HUES64 (cell line): ENCODE results near the gene TMEM255B.
"Not testable (repeated sequence)": the region's sequence is repeated elsewhere in the genome, so short reads cannot be mapped to it uniquely, and the experiment has no call there.

Source experiments
- H3K27ac ChIP-seq: 2 replicates; pipeline ENCODE4 v1.7.0; 2013; ENCODE audit warnings: low read depth, low read length, inconsistent platforms
- H3K27me3 ChIP-seq: 2 replicates; pipeline ENCODE4 v1.6.1; 2013; ENCODE audit warnings: mild to moderate bottlenecking, low read length; ENCODE audit not compliant: insufficient read depth
- H3K36me3 ChIP-seq: 2 replicates; pipeline ENCODE4 v1.6.1; 2013; ENCODE audit warnings: mild to moderate bottlenecking, low read length; ENCODE audit not compliant: insufficient read depth
- H3K4me1 ChIP-seq: 2 replicates; pipeline ENCODE4 v1.6.1; 2013; ENCODE audit warnings: mild to moderate bottlenecking, low read length, moderate library complexity; ENCODE audit not compliant: insufficient read depth
- H3K4me3 ChIP-seq: 2 replicates; pipeline ENCODE4 v1.5.1; 2013; ENCODE audit warnings: mild to moderate bottlenecking, low read length, moderate library complexity
- H3K9ac ChIP-seq: 2 replicates; pipeline ENCODE4 v1.6.1; 2013; ENCODE audit warnings: mild to moderate bottlenecking, low read depth, low read length
- H3K9me3 ChIP-seq: 2 replicates; pipeline ENCODE4 v1.6.1; 2013; ENCODE audit warnings: low read depth, low read length; ENCODE audit not compliant: insufficient read depth
- WGBS: fragments of 150-250, 120-280 bp; methylation state at CpG from one replicate; pipeline ENCODE4 v1.1.7; 2013; ENCODE audit warnings: missing lambda C conversion rate; 5-methylcytosine and 5-hydroxymethylcytosine counted together

Gene TMEM255B

DNA sequence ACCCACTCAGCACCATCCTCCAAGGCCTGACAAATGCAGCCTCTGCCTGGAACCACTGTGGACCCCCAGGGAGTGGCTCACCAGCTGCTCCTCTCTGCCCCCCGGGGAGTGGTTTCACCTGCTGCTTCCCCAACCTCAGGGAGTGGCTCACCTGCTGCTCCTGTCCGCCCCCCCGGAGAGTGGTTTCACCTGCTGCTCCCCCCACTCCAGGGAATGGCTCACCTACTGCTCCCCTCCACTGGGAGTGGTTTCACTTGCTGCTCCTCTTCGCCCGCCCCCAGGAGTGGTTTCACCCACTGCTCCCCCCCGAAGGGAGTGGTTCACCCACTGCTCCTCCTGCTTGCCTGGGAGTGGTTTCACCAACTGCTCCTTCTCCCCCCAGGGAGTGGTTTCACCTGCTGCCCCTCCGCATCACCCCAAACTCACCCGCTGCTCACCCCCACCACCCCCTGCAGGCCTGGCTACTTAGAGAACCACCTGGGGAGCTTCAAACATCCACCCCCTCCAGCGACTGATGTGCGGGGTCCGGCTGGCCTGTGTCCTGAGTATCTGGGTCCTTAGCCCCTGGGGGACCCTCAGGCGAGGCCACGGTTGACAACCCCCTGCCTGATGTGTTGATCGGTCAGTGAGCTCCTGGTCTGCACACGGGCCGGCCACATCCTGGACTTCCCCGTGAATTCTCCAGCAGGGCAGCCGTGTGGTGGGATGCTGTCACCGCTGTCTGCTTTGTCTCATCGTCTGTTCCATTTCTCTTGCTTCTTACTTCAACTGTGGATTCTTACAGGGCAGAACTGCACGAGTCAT lies 14.6 kb upstream of the TMEM255B start:
- 0 out of 2 replicates have a peak, but pooled peaks cover 7% of the 10 kb centered on the region for H3K4me1 ChIP-seq
- no peaks in the 10 kb centered on the region for H3K36me3 ChIP-seq
- no peak overlapping the region for H3K27ac ChIP-seq
- H3K9ac ChIP-seq: no peak overlapping the region
- H3K9me3 ChIP-seq: no peaks in the 10 kb centered on the region
- 92% methylated on average over 21 of the region's 21 CpGs for WGBS
- H3K27me3 ChIP-seq: no peaks in the 10 kb centered on the region
- H3K4me3 ChIP-seq: no peak overlapping the region

DNA sequence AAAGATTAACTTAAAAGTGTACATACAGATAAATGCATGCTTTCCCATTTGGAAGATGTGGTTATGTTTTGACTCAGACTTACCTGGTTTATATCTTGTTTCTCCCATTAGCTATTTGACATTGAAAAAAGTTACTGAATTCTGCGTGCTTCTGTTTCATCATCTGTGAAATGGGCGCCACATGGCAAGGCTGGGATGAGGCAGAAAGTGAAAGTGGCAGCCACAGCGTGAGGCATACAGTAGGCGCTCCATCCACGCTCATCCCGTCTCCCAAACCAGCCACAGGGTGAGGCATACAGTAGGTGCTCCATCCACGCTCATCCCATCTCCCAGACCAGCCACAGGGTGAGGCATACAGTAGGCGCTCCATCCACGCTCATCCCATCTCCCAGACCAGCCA lies 14.0 kb upstream of the TMEM255B start:
- no peak overlapping the region for H3K4me3 ChIP-seq
- 99% methylated on average over 7 of the region's 9 CpGs for WGBS
- H3K9me3 ChIP-seq: no peaks in the 10 kb centered on the region
- no peaks in the 10 kb centered on the region for H3K36me3 ChIP-seq
- 0 out of 2 replicates have a peak, but pooled peaks cover 7% of the 10 kb centered on the region for H3K4me1 ChIP-seq
- no peak overlapping the region for H3K9ac ChIP-seq
- H3K27me3 ChIP-seq: no peaks in the 10 kb centered on the region
- no peak overlapping the region for H3K27ac ChIP-seq

DNA sequence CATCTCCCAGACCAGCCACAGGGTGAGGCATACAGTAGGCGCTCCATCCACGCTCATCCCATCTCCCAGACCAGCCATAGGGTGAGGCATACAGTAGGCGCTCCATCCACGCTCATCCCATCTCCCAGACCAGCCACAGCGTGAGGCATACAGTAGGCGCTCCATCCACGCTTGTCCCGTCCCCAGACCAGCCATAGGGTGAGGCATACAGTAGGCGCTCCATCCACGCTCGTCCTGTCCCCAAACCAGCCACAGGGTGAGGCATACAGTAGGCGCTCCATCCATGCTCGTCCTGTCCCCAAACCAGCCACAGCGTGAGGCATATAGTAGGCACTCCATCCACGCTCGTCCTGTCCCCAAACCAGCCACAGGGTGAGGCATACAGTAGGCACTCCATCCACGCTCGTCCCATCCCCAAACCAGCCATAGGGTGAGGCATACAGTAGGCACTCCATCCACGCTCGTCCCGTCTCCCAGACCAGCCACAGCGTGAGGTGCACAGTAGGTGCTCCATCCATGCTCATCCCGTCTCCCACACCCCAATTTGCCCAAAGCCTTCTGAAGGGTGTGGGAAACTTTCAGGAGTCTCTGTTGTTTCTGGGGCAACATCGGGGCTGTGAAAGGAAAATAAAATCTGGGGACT lies 13.4 kb upstream of the TMEM255B start:
- H3K27ac ChIP-seq, H3K27me3 ChIP-seq, H3K9ac ChIP-seq, H3K9me3 ChIP-seq, H3K4me3 ChIP-seq, H3K4me1 ChIP-seq, H3K36me3 ChIP-seq: not testable (repeated sequence)
- WGBS: 95% methylated on average over 24 of the region's 24 CpGs

DNA sequence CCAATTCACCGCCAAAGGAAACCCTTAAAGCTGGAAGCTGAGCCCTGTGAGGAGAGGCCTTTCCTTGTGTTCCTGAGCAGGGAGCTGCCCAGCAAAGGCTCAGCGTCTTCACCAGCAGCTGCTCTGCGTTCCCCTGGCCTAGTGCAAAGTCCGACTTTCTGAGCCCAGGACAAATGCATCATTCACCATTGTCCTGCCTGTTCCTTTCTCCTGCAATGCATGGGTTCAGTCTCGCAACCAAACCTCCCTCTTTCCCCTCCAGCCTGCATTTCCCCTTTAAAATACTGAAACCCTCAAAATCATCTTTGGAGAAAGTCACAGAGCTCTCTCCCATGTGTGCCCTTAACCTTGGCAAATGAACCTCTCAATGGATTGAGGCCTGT lies 12.9 kb upstream of the TMEM255B start:
- H3K4me1 ChIP-seq: 0 out of 2 replicates have a peak, but pooled peaks cover 7% of the 10 kb centered on the region
- no peak overlapping the region for H3K4me3 ChIP-seq
- no peak overlapping the region for H3K9ac ChIP-seq
- no peaks in the 10 kb centered on the region for H3K27me3 ChIP-seq
- WGBS: 83% methylated on average over 5 of the region's 5 CpGs
- H3K27ac ChIP-seq: no peak overlapping the region
- no peaks in the 10 kb centered on the region for H3K36me3 ChIP-seq
- H3K9me3 ChIP-seq: no peaks in the 10 kb centered on the region

DNA sequence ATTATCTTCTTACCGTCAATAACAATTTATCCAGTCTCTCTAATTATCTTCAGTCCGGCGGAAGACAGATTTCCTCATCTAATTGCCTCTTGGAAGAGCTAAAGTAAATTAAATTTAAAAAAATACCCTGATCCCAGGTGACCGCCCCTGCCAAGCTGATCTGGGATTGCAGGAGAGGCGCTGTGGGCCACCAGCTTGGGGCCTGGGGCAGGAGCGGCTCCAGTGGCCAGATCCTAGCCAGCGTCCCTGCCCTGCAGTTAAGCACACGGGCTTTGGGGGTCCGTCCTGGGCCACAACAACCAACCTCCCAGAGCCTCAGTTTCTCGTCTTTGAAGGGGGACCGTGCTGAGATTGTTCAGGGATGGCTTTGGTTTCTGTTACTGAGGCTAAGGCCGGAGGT lies 12.4 kb upstream of the TMEM255B start:
- Histone ChIP-seq H3K9ac (no peak overlapping the region), H3K27ac (no peak overlapping the region), H3K4me1 (0 out of 2 replicates have a peak, but pooled peaks cover 4% of the 10 kb centered on the region), H3K4me3 (no peak overlapping the region), H3K27me3 (no peaks in the 10 kb centered on the region), H3K36me3 (no peaks in the 10 kb centered on the region), H3K9me3 (no peaks in the 10 kb centered on the region)
- 84% methylated on average over 12 of the region's 12 CpGs for WGBS

DNA sequence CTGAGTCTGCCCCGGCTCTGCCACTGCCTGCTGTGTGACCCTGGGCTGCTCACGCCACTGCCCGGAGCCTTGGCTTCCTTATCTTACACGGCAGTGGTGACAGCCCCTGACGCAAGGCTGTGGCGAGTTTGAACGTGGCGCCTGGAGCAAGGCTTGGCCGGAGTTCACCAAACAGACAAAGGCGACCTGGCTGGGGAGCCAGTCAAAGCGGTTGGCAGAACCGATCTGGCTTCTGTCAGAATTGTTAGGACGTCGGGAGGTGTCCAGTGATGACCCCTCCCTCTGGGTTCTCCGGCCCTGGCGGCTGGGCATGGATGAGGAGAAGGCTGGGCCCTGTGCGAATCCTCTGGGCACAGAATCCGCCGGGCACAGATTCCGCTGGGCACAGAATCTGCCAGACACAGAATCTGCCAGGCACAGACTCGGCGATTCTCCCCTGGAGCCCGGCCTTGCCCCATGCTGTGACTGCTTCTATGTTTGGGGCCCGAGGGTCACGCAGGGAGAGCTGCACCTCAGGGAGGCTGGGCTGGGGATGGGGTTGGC lies 11.7 kb upstream of the TMEM255B start:
- H3K27me3 ChIP-seq: no peaks in the 10 kb centered on the region
- H3K4me1 ChIP-seq: no peaks in the 10 kb centered on the region
- H3K9ac ChIP-seq: no peak overlapping the region
- H3K4me3 ChIP-seq: no peak overlapping the region
- H3K9me3 ChIP-seq: no peaks in the 10 kb centered on the region
- H3K27ac ChIP-seq: no peak overlapping the region
- 92% methylated on average over 25 of the region's 25 CpGs for WGBS
- H3K36me3 ChIP-seq: no peaks in the 10 kb centered on the region

DNA sequence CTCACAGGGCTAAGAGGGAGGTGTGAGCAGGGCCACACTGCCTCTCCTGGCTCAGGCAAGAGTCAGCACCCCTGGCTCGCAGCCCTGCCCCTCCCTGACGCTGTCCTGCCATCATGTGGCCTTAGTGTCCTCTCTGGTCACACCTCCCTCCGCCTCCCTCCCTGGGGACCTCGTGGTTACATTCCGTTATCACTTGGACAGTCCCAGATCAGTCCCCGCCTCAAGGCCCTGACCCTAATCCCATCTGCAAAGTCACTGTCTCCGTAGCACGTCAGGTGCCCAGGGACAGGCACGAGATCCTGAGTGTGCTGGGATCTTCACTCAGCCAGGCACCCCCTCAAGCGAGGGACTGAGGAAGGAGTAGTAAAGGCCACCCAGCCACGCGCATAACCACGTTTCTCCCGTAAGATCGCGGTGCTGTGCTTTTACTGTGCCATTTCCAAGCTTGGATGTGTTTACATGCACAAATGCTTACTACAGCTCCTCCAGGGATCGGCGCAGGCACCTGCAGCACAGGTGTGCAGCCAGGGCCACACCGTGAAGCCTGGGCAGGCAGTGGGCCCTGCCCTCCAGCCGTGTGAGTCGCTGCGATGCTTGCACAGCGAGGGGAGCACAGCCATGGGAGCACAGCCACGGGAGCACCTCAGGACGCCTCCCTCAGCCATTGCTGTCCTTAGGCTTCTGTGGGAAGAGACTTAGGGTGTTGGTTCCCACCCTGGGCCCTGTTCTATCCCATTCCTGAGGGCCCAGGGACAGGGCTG lies 10.7 kb upstream of the TMEM255B start:
- Histone ChIP-seq H3K27me3 (no peaks in the 10 kb centered on the region), H3K9me3 (no peaks in the 10 kb centered on the region), H3K9ac (no peak overlapping the region), H3K4me1 (no peaks in the 10 kb centered on the region), H3K4me3 (no peak overlapping the region), H3K36me3 (no peaks in the 10 kb centered on the region), H3K27ac (no peak overlapping the region)
- 89% methylated on average over 25 of the region's 25 CpGs for WGBS

DNA sequence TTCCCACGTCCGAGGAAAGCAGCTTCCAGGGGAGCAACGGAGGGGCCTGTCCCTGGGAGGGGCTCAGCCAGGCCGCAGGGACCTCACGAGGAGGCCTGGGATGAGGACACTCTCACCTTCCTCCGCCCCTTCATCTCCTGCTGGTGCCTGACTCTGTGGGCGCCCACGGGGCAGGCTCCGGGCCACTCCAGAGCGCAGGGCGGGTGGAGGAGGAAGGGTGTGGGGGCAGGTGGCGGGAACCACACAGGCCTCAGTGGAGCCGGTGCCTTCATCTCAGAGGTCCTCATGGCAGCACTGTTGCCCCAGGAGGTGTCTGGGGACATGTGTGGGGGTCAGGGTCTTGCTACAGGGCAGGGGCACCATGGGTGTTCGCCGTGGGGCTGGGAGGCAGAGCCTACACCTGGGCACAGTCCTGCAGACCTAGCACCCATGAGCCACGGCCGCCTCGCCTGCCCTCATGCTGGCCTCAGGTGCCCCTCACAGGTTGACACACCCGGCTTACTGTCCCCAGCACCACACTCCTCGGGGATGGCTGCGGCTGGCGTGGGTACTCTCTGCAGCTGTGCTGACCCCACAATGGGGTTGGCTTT lies 10.1 kb upstream of the TMEM255B start:
- Histone ChIP-seq H3K27ac (no peak overlapping the region), H3K4me1 (no peaks in the 10 kb centered on the region), H3K9me3 (no peaks in the 10 kb centered on the region), H3K36me3 (no peaks in the 10 kb centered on the region), H3K9ac (no peak overlapping the region), H3K27me3 (no peaks in the 10 kb centered on the region), H3K4me3 (no peak overlapping the region)
- WGBS: 92% methylated on average over 22 of the region's 22 CpGs

DNA sequence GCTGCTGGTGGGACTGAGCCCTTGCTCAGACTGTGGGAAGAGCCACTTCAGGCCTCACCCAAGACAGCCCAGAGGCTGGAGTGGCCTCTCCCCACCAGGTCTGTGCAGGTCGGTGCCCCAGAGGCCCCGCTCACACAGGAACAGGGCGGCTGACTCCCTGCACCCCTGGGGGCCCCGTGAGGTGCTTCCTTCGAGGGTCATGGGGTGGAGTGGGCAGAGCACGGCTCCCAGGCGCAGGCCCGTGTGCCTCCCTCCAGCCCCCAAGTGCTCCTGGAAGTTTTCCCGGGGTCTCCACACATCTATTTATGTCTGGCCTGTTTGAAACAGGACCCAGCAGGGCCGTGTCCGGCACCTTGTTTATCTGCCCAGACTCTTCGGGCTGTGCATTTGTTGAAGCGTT lies 9.5 kb upstream of the TMEM255B start:
- H3K27me3 ChIP-seq: no peaks in the 10 kb centered on the region
- H3K9ac ChIP-seq: no peak overlapping the region
- no peaks in the 10 kb centered on the region for H3K4me1 ChIP-seq
- 93% methylated on average over 13 of the region's 13 CpGs for WGBS
- no peaks in the 10 kb centered on the region for H3K36me3 ChIP-seq
- no peaks in the 10 kb centered on the region for H3K9me3 ChIP-seq
- H3K27ac ChIP-seq: no peak overlapping the region
- no peak overlapping the region for H3K4me3 ChIP-seq

DNA sequence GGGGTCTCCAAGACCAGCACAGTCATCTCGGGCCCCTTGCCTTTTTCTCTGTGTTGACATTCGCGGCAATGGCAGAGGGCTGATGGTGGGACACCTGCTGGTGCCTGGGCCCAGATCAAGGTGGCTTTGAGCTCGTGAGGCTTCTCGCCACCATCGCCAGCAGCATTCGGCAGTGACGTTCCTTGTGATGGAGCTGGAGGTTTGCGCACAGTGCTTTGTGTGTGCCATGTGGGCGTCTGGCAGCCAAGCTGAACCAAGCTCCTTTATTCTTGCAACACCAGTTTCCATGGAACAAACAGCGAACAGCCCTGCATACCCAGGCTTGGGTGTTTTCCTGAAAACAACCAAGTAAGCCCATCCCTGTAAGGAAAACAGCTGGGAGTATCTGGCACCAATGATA lies 9.1 kb upstream of the TMEM255B start:
- Histone ChIP-seq H3K9ac (no peak overlapping the region), H3K36me3 (no peaks in the 10 kb centered on the region), H3K27me3 (no peaks in the 10 kb centered on the region), H3K27ac (no peak overlapping the region), H3K4me1 (no peaks in the 10 kb centered on the region), H3K4me3 (no peak overlapping the region), H3K9me3 (no peaks in the 10 kb centered on the region)
- 94% methylated on average over 11 of the region's 11 CpGs for WGBS
